HG03571 (cell line): ENCODE data around the gene LTBR.

Experiments used
- ATAC-seq: cut with Tn5 transposase; IDR thresholded peaks from one replicate; pipeline ENCODE4 v1.9.1; 2021; ENCODE audit not compliant: unreplicated experiment

LTBR gene

GRCh38 chr12:6367969-6368892, 15.7 kb upstream of the LTBR start:
- ATAC-seq: no peak

DNA sequence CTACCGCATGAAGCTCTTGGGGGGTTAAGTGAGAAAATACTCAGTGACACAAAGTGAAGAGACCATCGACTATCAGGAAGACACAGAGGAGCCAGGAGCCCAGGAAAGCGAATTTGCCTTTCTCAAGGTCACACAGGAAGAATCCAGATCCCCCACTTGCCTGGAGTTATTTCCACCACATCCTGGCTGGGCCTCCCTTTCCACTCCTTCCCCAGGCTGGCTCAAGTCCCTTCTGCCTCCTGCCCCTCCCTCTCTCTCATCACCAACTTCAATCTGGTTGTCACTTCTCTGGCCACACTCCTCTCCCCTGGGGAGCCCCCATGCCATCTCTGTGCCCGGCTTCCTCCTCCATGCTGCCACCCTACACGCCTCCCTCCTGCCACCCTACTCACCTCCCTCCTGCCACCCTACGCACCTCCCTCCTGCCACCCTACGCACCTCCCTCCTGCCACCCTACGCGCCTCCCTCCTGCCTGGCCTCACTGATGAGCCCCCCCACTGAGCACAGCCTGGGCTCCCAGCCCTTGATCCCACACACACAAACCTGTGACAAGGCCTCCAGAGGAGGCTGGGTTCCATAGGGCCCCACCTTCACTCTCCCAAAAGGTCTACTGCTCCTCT, 14.9 kb upstream of the LTBR start:
- ATAC-seq: no peak

GRCh38 chr12:6369916-6370575, 13.9 kb upstream of the LTBR start:
- no peak for ATAC-seq

DNA sequence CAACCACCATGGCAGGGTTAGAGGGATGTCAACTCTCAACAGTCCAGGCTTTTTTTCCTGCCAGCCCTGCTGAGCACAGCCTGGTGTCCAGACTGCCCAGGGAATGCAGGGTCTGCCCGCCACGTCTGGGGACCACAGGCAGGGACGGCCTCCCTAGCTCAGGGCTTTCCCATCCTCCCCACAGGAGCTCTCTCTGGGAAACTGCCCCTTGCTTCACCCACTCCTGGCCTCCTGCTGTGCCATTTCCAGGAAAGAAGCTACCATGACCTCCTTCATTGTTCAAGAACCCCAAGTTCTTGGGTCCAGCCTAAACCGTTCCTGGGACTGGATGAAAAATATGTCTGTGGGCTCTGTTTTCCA, 13.4 kb upstream of the LTBR start:
- ATAC-seq: no peak

DNA sequence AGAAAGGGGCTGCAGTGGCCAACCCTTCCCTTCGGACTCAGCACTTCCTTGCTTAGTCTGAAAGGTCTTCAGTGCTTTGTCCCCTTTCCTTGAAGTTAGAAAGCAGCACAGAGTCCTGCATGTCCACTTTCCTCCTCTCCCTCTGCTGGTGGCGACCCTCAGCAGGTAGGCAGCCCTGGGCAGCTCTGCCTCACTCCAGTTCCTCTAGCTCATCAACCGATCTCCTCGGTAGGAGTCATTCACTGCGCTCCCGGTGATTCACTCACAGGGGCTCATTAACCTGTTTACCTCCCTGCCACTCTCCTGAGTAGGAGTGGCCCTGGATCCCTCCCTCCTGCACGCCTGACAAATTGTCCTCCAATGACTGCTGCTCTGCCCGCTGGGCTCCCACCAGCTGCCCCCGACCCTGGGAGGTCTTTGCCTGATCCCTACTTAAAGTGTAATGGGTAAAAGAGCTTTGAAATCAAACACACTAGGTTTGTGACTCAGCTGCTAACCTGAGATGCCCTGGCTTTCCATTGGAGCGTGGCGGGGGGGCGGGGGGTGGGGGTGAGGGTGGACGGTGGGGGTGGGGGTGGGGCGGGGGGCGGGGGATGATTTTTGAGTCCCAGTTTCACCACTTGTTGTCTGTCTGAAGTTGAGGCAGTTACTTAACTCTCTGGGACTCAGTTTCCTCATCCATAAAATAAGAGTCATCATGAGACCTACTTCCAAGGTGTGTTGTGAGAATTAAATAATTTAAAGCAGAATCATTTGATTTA, 12.8 kb upstream of the LTBR start:
- no peak for ATAC-seq

DNA sequence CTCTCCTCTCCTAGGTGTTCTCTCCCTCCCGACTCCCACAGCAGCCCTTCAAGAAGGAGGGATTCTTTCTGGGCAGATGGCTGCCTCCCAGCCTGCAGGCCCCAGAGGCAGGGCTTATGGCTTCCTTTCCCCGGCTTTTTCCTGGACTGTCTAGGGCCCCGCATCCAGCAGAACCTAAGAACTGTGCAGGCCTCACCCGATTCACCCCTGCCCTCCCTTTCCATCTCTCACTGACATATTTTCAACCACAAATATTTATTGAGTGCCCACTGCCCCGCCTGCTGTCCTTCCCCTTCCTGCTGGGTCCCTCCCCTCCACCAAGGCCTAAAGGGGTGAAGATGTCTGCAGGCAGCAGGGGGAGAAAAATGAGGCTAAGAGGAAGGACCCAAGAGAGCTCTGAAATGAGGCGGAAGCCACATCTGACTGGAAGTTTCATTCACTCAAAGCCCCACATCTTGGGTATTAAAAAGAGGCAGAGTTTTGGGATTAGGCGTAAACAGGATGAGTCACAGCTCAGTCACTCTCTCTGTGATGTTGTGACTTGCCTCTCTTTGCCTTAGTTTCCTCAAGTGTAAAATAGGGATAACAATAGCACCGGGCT, 11.5 kb upstream of the LTBR start:
- ATAC-seq: no peak

DNA sequence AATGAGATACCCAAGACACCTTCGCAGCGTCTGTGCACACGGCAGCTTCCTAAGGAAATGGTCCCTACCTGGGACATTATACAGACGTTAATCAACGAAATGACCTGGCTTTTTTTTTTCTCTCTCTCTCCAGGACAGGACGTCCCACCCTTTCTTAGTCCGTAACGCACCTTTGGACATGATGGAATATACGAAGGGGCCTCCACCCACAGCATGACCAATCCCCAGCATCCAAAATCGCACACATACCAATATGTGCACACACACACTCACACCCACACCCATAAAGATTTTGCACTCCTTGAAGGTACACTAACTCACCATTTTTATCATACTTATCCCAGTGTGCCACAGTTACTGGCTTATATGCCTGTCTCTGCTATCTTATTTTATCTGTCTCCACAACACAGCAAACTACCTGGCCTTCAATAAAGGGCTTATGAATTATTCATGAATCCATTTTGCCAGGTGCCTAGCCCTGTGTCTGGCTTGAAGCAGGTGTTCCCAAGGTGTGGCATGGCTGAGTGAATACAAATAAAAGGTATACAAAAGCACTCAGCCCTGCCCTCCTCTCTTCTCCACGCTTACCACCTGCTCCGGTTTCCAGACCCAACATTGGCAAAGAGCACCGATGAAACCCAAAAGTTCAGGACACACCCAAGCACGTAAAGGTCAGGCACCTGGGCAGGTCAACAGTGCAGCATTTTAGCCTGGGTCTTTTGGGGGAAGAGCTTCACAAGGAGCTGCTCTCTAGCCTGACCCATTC, 10.8 kb upstream of the LTBR start:
- no peak for ATAC-seq

DNA sequence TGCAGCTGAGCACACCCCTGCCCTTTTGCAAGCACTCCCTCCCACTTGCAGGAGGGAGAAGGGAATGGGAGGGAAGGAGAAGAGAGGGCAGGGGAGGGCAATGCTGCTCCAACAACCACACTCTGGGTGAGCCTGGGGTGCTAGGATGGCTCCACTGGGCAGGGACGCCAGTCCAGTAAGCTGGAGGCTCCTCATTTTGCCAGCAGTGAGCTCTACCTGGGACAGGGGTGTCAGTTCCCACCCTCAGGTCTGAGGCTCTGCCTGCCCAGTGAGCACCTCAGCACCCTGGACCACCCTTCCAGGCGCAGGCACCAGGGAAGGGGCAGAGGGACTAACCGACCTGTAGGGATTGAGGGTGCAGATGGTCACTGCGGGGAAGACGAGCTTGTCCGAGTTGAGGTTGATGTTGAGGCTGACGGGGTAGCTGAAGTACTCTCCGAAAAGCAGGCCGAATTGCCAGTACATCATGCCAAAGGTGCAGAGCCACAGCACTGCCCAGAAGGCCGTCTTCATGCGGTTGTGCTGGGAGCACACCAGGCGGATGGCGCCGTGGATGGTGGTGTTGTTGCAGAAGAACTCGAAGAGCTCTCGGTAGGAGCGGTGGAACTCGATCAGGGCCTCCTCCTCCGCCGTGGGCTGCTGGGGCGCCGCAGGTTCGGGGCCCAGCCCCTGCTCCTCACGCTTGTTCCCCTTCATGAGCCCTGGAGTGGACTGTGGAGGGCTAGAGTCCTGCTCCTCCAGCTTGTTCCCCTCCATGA, 9.8 kb upstream of the LTBR start:
- ATAC-seq: no peak

DNA sequence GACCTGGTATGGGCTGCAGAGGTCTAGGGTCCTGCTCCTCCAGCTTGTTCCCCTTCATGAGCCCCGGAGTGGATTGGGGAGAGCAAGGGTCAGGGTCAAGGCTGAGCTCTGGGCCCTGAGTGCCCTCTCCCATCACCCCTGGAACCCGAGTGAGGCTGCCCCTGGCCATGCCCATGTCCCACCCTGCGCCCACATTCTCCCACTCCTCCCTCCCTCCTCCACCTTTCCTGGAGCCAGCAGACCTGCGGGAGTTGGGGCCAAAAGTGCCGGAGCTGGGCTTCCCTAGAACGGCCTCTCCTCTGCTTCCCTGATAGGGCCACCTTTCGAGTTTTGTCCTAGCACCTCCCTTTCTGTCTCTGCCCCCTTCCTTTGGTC, 9.2 kb upstream of the LTBR start:
- ATAC-seq: no peak

DNA sequence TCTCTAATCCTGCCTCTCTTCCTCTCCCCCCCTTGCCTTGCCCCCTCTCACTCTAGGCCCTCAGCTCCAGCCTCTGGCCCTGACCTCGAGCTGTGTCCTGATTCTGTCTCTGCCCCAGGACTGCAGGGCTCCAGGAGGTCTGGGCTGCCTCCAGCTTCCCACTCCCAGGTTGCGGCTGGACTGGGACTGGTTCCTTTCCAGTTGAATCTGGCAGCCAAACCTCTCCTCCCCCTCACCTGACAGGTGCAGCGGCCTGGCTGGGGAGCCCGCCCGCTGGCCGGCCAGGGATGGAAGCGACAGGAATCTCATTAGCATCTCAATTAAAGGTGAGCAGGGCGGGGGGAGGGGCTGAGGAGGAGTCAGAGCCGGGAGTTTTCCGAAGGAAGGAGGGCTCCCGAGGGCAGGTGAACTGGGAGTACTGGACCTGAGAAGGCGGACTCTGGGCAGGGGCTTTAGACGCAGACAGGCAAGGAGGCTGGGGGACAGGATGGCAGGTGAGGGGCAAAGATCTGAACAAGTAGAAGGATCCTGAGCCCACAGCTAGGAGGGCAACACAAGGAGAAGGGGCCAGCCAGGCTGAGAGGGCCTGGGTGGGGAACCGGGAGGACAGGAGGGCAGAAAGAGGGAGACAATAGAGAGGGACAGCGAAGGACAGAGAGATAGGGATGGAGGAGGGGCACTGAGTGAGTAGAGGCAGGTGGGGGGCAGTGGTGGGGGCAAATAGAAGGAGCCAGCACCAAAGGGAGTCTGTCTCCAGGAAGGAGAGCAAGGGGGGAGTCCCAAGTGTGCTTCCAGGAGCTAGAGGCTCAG, 8.5 kb upstream of the LTBR start, which contains the start of gene SCNN1A:
Gene SCNN1A, minus strand, starts transcription at position 295 of the 810 bp plus-strand sequence. CDS start 780 bp downstream, outside the sequence.
- no peak for ATAC-seq

DNA sequence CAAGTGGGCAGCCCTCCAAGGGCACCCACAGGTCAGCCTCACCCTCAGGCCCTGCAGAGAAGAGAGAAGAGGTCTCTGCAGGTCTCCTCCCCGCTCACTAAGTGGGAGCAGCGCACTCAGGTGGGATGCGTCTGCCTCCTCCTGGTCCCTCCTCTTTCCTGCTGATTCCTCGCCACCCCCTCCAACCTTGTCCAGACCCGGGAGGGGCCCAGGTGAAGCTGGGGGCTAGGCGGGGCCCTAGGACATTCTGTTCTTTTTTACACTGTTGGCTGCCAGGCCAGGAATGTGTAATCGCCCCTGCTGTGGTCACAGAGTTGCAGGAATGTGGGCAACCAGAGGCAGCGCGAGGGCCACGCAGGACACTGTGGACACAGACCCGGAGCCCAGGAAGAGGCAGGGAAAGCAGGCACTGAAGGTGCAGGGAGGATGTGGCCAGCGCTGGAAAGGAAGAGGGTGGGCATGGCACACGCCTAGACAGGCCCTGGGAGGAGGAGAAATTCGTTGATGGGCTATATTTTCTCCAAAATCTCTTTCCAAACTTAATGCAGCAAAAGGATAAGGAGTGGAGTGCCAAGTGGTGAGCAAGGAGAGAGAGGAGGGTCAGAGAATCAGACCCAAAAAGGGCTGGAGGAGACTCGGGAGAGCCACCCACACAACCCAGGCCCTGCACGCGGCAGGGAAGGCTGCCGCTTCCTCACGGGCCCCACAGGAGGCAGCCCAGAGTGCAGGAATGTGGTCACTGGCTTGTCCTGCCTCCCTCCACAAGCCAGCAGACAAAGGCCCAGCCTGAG, 7.7 kb upstream of the LTBR start:
- no peak for ATAC-seq

GRCh38 chr12:6376870-6377666, 6.9 kb upstream of the LTBR start:
- ATAC-seq: no peak

DNA sequence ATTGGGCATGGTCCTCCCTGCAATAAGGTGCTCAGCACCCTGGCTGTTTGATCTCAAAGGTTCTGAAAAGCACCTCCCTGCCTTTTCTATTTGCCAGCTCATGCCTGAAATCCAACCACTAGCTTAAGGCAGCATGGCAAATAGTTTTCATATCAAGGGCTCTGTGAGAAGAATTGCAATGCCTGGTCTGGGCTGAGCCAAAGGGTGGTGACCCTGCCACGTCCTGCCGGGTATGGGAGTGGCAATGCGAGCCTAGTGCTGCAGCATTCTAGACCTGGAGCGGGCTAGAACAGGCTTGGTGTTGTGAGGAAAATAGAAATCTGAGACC, 6.3 kb upstream of the LTBR start:
- ATAC-seq: no peak

GRCh38 chr12:6378709-6379472, 5.1 kb upstream of the LTBR start:
- no peak for ATAC-seq

GRCh38 chr12:6380141-6381121, 3.5 kb upstream of the LTBR start:
- ATAC-seq: no peak
